NCI-H128 (cell line): ENCODE results near the gene CLEC20A.
"Not testable (repeated sequence)": the region's sequence is repeated elsewhere in the genome, so short reads cannot be mapped to it uniquely, and the experiment has no call there.

Experiments
- DNase-seq: peaks from one replicate; lab custom pipeline; 2025; ENCODE audit not compliant: unreplicated experiment; lab: John Stamatoyannopoulos, UW

CLEC20A gene

DNA sequence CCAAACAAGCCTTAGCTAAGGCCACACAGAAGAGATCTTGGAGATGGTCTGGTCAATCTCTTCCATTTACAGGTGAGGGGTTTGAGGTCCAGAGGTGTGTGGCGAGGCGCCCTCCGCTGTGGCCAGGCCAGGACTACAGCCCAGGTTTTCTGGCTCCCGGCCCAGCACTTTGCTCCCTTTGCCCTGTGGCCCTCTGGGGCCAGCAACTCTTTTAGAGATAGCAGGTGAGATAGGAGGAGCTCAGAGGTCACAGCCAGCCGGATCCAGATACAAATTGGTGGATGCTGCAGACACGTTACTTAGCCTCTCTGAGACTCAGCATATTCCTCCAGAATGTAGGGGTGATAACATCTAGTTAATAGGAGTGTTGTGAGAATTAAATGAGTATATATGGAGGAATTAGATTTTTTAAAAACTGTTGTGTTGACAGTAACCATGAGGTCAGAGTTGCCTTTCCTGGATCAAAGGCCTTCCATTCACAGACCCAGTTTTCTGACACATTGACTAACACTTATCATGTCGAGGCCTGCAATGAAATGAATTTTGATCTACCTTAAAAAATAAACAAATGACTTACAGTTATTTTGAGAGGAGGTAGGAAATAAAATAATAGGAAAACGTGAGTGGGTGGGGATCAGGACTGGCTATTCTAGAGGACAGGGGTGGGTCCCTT is 32.7 kb upstream of the CLEC20A start:
- DNase-seq = no peak

DNA sequence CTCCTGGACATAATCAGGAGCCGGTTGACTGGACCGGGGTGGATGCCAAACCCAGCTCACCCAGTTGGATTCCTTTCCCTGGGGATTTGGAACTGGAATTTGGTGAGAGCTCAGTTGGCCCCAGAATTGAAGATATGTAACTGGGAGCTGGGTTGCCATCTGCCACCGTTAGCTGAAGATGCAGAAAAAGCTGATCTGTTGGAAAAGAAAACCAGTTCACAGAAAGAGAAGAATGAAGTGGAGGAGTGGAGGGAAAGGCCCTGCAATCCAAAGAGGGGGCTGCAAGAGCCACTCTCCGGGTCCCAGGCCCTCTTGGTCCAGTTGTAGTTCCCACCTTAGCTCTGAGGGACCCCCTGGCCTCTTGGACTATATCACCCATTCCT is 32.2 kb upstream of the CLEC20A start:
- DNase-seq = no peak

DNA sequence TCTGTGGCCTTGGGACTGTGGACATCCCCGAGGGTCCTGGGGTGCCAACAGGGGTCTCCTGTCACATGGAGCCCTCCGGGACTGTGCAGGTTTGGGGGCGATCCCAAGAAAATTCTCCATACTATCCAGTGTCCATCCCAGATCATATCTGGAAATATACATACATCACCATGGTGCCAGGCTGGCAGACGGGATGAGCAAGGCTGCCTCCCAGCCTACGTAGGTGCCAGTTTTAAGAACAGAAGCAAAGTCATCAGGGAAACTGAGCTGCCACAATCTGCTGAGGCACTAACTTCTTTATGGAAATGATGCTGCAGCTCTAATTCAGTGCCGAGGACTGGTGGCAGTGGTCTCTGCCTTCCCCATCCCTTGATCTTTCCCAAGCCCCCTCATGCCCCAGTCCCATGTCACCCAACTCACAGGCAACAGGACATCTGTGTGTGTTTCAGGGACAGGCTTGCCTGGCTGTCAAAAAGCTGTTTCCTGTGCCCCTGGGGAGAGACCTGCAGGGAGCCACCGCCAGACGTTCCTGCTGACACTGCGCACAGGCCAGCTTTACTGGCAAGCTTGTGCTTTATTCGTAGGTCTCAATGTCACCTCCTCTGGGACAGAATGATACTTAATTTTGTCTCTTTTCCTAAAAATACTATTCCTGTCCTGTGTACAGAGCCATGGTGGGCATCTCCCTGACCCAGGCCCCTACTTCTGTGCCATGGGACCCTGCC is 31.6 kb upstream of the CLEC20A start:
- DNase-seq = no peak

DNA sequence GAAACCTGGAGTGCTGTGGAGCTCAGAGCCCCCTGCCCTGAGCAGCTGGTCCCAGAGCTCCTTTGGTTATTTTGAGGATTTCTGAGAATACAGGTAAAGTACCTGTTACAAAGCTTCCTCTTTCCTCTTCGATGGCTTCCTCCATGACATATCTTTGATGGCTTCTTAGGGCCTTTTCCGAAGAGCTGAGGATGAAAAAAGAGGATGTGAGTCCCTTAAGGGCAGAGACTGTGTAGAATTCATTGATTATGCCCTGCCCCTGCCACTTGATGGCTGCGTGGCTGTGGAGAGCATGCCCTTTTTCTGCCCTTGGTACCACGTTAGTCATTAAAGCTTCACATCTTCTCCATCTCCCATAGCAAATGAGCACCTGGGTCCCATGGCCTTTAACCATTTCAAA is 30.4 kb upstream of the CLEC20A start:
- DNase-seq = no peak

DNA sequence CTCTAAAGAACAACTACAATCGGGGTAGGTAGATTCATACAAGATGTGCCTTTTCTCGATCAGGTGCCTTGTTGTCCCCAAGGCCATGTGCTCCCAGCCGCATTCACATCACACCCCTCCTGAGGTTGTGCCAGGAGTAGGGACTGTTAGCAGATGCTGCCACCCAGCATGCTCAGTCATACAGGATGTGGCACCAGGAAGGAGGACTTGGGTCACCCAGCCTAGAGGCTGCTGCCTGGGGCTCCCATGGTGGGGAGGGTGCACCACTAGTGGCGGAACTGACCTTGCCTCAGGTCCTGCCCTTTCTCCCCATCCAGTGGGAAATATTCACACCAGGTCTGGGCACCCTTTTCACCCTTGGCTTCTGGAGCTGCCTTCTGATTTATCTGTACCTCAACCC is 24.5 kb upstream of the CLEC20A start:
- no peak for DNase-seq

DNA sequence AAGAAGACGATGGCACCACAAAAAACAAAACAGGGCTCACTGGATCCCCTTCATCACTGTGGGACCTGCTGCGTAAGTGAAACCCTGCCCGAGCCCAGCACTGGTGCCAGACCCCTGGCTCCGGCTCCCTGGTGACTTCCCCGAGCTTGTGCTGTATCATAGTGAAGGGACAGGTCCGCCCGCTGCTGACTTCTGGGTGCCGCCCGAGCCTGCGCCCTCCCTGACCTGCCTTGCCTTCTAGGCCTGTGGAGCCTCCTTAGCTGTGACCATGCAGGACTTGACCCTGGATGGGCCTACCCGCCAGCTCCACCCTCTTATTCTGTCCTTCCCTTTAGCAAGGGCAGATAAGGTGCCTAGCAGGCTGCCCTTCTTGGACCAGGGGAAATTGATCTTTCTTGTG is 24.0 kb upstream of the CLEC20A start:
- no peak for DNase-seq

GRCh38 chr1:178518894-178519293 is 22.1 kb upstream of the CLEC20A start:
- no peak for DNase-seq

- no peak for DNase-seq
Measured at GRCh38 chr1:178516110-178516509, 19.3 kb upstream of the CLEC20A start.

- DNase-seq = no peak
Measured at GRCh38 chr1:178513278-178513983, 16.7 kb upstream of the CLEC20A start.

- DNase-seq = no peak
Measured at GRCh38 chr1:178512566-178513277, 16.0 kb upstream of the CLEC20A start, which contains the start of gene TEX35. TEX35 (plus strand) TSS chr1:178513109; CDS start chr1:178513189, 80 bp downstream.

DNA sequence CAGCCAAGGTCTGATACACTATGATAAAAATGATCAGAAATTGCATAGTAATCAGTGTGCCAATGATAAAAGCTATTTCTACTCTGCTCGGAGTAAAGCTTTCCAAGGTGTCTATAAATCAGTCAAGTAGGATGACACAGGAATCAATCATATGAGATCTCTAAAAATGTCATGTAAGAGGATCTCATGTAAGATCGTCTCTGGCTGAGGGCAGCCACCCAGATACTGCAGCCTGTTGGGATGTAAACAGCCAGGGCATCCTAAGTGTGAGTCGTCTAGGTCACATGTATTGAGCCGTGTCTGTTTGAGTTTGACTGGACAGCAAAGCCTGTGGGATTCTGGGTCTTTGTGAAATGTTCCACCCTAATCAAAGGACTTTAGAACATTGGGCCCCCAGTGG is 13.4 kb upstream of the CLEC20A start:
- no peak for DNase-seq

DNA sequence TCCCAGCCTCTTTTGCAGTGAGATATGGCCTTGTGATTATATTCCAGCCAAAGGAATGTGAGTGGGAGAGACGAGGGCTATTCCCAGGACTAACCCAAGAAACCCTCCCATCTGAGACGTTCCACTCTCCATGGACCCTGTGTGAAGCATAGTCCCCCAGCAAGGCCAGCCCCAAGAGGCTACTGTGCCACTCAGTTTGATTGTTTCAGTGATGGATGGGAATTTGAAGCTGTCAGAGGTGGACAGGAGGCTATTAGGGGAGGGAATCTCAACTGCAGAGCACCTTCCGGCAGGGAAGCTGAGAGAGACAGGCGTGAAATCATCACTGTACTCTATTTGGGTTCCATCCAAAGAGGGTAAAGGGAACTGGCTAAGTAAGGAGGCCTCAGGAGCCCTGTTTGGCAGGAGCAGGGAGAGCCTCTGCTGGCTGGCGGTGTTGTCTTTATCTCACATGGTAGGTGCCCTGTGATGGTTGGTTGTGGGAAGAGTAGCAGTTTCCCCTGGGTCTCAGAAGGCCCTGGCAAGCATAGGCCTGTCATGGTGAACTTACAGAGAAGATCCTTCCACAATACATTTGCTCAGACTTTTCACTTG is 12.7 kb upstream of the CLEC20A start:
- no peak for DNase-seq

DNA sequence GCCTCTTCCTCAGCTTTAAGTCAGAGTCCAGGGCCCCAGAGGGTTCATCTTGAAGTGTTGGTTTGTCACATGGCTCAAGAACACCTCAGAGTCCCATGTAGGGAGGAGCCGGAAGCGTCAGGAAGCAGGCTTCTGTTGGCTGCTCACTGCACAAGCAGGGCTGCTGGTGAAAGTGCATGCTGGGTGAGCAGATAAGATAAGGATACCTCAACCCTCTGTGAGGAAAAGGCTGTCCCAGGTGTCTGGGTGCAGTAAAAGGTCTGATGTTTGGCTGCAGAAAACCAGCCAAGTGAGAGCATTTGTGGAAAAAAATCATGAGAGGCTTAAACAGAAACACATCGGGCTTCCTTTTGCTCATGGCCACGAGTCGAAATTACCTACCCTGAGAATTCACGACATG is 9.9 kb upstream of the CLEC20A start:
- no peak for DNase-seq

DNA sequence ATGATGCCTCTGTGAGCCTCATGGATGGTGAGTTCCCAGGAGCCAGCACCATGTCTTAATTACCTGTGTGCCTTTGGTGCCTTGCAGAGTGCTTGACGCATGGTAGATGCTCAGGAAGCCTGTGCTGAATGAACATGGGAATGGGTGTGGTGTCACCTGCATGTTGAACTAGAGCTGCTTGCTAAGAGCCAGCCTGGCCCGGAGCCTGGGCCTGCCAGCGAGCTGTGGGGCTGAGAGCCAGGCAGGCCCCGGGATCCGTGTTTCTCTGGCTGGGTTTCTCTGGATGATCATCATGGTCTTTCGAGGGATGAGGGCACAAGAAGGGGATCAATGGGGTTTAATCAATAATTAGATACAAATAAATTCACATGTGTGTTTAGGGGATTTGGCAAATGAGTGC is 9.4 kb upstream of the CLEC20A start:
- DNase-seq = no peak

- no peak for DNase-seq
Measured at GRCh38 chr1:178504286-178504685, 7.5 kb upstream of the CLEC20A start.

DNA sequence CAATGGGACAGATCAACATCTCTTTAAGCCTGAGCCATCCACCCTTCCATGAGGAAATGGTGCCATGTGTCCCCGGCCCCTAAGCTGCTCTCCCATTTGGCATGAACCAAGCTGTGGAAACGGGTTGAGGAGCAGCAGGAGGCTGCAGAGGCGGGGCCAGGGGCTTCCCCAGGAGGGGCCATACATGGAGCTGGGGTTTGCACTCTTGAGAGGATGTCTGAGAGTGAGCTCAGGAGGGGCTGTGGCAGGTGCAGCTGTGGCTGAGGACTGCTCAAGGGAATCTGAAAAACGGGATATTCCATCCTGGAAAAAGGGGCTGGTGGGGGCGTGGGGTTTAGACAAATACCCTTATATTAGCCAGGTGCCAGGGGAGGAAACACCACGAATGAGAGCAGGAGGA is 7.1 kb upstream of the CLEC20A start:
- no peak for DNase-seq

DNA sequence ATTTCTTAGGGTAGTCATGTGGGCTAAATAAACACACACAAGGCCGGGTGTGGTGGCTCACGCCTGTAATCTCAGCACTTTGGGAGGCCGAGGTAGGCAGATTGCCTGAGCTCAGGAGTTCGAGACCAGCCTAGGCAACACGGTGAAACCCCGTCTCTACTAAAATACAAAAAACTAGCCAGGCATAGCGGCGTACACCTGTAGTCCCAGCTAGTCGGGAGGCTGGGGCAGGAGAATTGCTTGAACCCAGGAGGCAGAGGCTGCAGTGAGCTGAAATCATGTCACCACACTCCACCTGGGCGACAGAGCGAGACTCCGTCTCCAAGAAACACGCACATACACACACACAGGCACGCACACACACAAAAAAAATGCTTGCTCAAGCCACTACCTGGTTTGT is 6.6 kb upstream of the CLEC20A start:
- not testable (repeated sequence) for DNase-seq

GRCh38 chr1:178502856-178503255 is 6.1 kb upstream of the CLEC20A start:
- no peak for DNase-seq

DNA sequence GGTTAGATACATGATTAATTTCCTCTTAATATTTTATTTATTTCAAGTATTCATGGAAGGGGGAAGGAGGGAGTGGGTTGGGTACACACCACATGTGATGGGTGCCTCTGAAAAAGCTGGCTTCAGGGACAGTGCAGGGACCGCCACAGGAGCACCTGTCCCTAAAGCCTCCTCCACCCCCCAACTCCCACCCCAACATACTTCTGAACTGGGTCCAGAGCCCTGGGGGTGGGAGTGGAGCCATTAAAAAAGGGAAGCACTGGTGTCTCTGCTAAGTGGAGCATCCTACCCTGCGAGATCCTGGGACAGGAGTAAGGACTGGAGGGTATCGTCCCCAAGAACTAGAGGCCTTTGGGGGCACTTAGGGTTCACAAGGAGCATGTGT is 5.6 kb upstream of the CLEC20A start:
- DNase-seq = no peak

DNA sequence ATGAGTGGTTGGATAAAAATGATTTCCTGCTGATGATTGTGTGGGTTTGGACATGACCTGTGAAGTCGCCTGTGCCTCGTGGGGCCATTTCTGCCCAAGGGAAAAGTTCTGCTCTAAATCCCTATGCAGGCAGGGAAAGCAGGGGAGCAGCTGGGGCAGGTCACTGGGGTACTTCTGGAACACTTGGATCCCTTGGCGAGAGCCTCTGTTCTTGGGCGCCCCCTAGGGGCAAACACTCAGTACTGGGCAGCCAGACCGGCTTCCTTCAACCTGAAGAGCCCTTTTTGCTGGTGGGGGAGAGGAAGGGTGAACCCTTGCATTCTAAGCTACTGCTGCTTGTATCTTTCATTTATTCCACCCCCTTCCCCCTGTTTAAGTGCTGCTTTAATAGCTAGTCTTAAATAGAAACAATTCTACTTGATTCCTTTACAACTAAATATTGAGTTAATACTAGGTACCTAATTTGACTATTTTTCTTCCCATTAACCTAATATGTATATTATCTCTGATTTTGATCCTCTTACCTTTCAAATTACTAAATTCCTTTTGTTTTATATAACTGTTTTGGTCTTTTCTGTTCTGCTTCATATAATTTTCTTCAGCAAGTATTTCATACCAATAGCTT is 5.1 kb upstream of the CLEC20A start:
- DNase-seq = peak; percentile 44
